NB4 (cell line): ENCODE measurements around the gene C6orf58.

Source experiments
- POLR2A ChIP-seq: IDR thresholded peaks from 2 replicates; pipeline ENCODE4 v1.6.1; 2011; ENCODE audit warnings: mild to moderate bottlenecking; ENCODE audit not compliant: insufficient read length; ENCODE audit errors: extremely low read depth
- TF ChIP-seq, protein P1 (sequence below): IDR thresholded peaks from one replicate; pipeline ENCODE4 v1.5.1; 2012; ENCODE audit warnings: low read depth, low read length
- TF ChIP-seq, protein P2 (sequence below): IDR thresholded peaks from 2 replicates; pipeline ENCODE4 v1.6.1; 2011; ENCODE audit warnings: low read depth, low read length

DNA sequence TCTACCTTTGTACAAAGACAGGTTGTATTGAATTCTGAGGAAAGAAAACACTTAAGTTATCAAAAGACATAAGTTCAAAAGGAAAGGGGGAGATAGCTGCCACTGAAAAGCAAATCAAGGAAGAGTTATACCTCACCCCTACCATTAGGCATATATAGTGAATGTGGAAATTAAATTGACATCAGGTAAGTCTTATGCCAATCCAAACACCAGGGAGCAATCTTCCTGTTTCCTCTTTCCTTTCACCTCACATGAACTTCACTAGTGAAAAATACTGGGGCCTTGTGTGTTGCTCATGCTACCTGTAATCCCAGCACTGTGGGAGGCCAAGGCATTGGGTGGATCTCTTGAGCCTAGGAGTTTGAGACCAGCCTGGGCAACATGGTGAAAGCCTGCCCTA, 10.9 kb upstream of the C6orf58 start:
- no peak for TF ChIP-seq POLR2A
- TF ChIP-seq, protein P1, sequence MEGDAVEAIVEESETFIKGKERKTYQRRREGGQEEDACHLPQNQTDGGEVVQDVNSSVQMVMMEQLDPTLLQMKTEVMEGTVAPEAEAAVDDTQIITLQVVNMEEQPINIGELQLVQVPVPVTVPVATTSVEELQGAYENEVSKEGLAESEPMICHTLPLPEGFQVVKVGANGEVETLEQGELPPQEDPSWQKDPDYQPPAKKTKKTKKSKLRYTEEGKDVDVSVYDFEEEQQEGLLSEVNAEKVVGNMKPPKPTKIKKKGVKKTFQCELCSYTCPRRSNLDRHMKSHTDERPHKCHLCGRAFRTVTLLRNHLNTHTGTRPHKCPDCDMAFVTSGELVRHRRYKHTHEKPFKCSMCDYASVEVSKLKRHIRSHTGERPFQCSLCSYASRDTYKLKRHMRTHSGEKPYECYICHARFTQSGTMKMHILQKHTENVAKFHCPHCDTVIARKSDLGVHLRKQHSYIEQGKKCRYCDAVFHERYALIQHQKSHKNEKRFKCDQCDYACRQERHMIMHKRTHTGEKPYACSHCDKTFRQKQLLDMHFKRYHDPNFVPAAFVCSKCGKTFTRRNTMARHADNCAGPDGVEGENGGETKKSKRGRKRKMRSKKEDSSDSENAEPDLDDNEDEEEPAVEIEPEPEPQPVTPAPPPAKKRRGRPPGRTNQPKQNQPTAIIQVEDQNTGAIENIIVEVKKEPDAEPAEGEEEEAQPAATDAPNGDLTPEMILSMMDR, result no peak
- TF ChIP-seq, protein P2, sequence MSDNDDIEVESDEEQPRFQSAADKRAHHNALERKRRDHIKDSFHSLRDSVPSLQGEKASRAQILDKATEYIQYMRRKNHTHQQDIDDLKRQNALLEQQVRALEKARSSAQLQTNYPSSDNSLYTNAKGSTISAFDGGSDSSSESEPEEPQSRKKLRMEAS, result no peak
